Panc1 (cell line): ENCODE measurements around the gene SNX13. TPM values are rescaled to one million over a fixed set of nuclear protein-coding genes. Genes with fewer than 3 reads are reported as not detected.

Source experiments
- ATAC-seq: fragments of 200-7000 bp; cut with Tn5 transposase; 2 replicates; pipeline ENCODE4 v1.9.1; 2020; ENCODE audit warnings: mild to moderate bottlenecking, moderate library complexity
- BruUV-seq: library from RNA; stranded (reverse); fragments of 400-500 nt; replicated peaks from 2 replicates; lab custom pipeline; 2021; lab: Mats Ljungman, UMichigan
- CTCF ChIA-PET: fragments of 300-600 bp; sonication (Branson Sonifier 250); formaldehyde crosslinking; loops from one replicate; lab custom pipeline; 2022; ENCODE audit warnings: antibody characterized with exemption; lab: Charles Lee
- POLR2A ChIA-PET: fragments of 300-600 bp; sonication (Branson Sonifier 250); formaldehyde crosslinking; loops from one replicate; lab custom pipeline; 2022; ENCODE audit warnings: antibody characterized with exemption; lab: Charles Lee
- DNase-seq: peaks from one replicate; pipeline ENCODE4 v3.0.0-alpha.2; 2010; ENCODE audit warnings: low read depth, low spot score
- H3K27ac ChIP-seq: 2 replicates; pipeline ENCODE4 v1.5.1; 2011; ENCODE audit warnings: mild to moderate bottlenecking, low read length, inconsistent platforms
- H3K27me3 ChIP-seq: fragments of 200-500 bp; sonication (Bioruptor generic); 2 replicates; pipeline ENCODE4 v1.6.0; 2014; ENCODE audit warnings: low read length, inconsistent platforms; ENCODE audit not compliant: control insufficient read depth, insufficient read depth
- H3K36me3 ChIP-seq: fragments of 200-500 bp; sonication (Bioruptor generic); 2 replicates; pipeline ENCODE4 v1.5.1; 2014; ENCODE audit warnings: inconsistent platforms, mild to moderate bottlenecking, low read length, moderate library complexity; ENCODE audit not compliant: control insufficient read depth, insufficient read depth
- H3K4me1 ChIP-seq: 2 replicates; pipeline ENCODE4 v1.5.1; 2011; ENCODE audit warnings: inconsistent platforms, mild to moderate bottlenecking, low read length, moderate library complexity; ENCODE audit not compliant: control insufficient read depth, insufficient read depth
- H3K4me3 ChIP-seq, 2 experiments: 2 replicates each; pipeline ENCODE4 v1.5.1; 2011 to 2012; ENCODE audit warnings: low read depth in 2 of 2, low read length in 2 of 2, mild to moderate bottlenecking in 2 of 2, inconsistent platforms in 1 of 2, moderate library complexity in 1 of 2
- H3K9me3 ChIP-seq: fragments of 200-500 bp; sonication (Bioruptor generic); 2 replicates; pipeline ENCODE4 v1.5.1; 2014; ENCODE audit warnings: low read depth, mild to moderate bottlenecking, inconsistent platforms, low read length, moderate library complexity; ENCODE audit not compliant: control insufficient read depth, insufficient read depth
- CTCF ChIP-seq: fragments of 450-650 bp; IDR thresholded peaks from 2 replicates; pipeline ENCODE4 v1.5.1; 2017; ENCODE audit warnings: mild to moderate bottlenecking
- POLR2AphosphoS5 ChIP-seq: IDR thresholded peaks from 2 replicates; pipeline ENCODE4 v1.6.1; 2012; ENCODE audit warnings: mild to moderate bottlenecking, low read depth, low read length, moderate library complexity
- REST ChIP-seq, 2 experiments: IDR thresholded peaks; 2 replicates each; pipeline ENCODE4 v1.6.1; 2011 to 2012; ENCODE audit warnings: low read depth in 2 of 2, control low read depth in 1 of 2, low read length in 1 of 2, mild to moderate bottlenecking in 1 of 2, moderate library complexity in 1 of 2; ENCODE audit not compliant: insufficient read depth in 1 of 2
- SIN3A ChIP-seq: IDR thresholded peaks from 2 replicates; pipeline ENCODE4 v1.6.1; 2012; ENCODE audit warnings: low read depth, mild to moderate bottlenecking, low read length, moderate library complexity, borderline replicate concordance; ENCODE audit not compliant: insufficient read depth
- TCF7L2 ChIP-seq: IDR thresholded peaks from 2 replicates; pipeline ENCODE4 v1.6.1; 2011; ENCODE audit warnings: mild to moderate bottlenecking, low read depth, low read length, inconsistent platforms
- in situ Hi-C: cut with HindIII; loops from 2 replicates; pipeline ENCODE4 v1.10.0; 2016; ENCODE audit warnings: low sequenced_read_pairs, low pct_unique_long_range_greater_than_20kb
- intact Hi-C: fragments of 100-400 bp; cut with micrococcal nuclease; formaldehyde crosslinking; loops from one replicate; pipeline ENCODE4 v1.10.0; 2022; ENCODE audit not compliant: unreplicated experiment
- total RNA-seq: library from RNA; stranded (reverse); gene quantifications from one replicate; pipeline ENCODE4 v1.2.1, GENCODE V29; 2021; ENCODE audit not compliant: unreplicated experiment

SNX13 gene
- total RNA-seq, 1 experiment from 2014 or later, result 53.3 TPM

GRCh38 chr7:17863095-17863808 lies 77.0 kb downstream of the SNX13 start:
- Histone ChIP-seq H3K4me3 (no peak overlapping the region), H3K27ac (no peak overlapping the region), H3K9me3 (peaks cover 3% of the 10 kb centered on the region; the same call in 1 of the 2 replicates), H3K4me1 (no peaks in the 10 kb centered on the region), H3K27me3 (no peaks in the 10 kb centered on the region), H3K36me3 (peaks cover under 1% of the 10 kb centered on the region)
- POLR2A ChIA-PET, result no interaction called here
- DNase-seq (no peak), ATAC-seq (no peak)
- intact Hi-C loops, result no loop called here
- no TSS peak for BruUV-seq
- in situ Hi-C loops, result no loop called here
- TF ChIP-seq CTCF, result no peak
- no peak for TF ChIP-seq REST (IDR thresholded peaks at IDR 0.05; ENCODE audit: insufficient read depth in 1 of 2, low read depth in 2 of 2, low read length in 1 of 2)
- no peak for TF ChIP-seq TCF7L2
- TF ChIP-seq SIN3A, result no peak
- no peak for TF ChIP-seq POLR2AphosphoS5
- CTCF ChIA-PET, result no interaction called here

GRCh38 chr7:17856251-17856650 lies 84.0 kb downstream of the SNX13 start:
- Histone ChIP-seq H3K4me1 (no peaks in the 10 kb centered on the region), H3K4me3 (no peak overlapping the region), H3K27me3 (no peaks in the 10 kb centered on the region), H3K9me3 (peaks cover 3% of the 10 kb centered on the region; the same call in 1 of the 2 replicates), H3K27ac (no peak overlapping the region), H3K36me3 (no peaks in the 10 kb centered on the region; the same call in 1 of the 2 replicates)
- ChIA-PET POLR2A (interaction anchor here (0.7 kb wide), 1 partner anchor 669 kb away, joined by 7 read pairs; no protein-coding TSS in a partner anchor), CTCF (no interaction called here)
- DNase-seq (no peak), ATAC-seq (no peak)
- no peak for TF ChIP-seq CTCF
- TF ChIP-seq REST (IDR thresholded peaks at IDR 0.05; ENCODE audit: insufficient read depth in 1 of 2, low read depth in 2 of 2, low read length in 1 of 2), result no peak
- no peak for TF ChIP-seq POLR2AphosphoS5
- no peak for TF ChIP-seq SIN3A
- TF ChIP-seq TCF7L2, result no peak
- in situ Hi-C loops, result no loop called here
- intact Hi-C loops, result no loop called here
- no TSS peak for BruUV-seq
